SW 1271 (cell line): ENCODE measurements around the gene FAM107A.

Experiments used
- DNase-seq, 2 experiments: peaks; one replicate each; lab custom pipeline; 2025; lab: John Stamatoyannopoulos, UW

Gene FAM107A

GRCh38 chr3:58518291-58518789 lies 58.9 kb downstream of the FAM107A start:
- DNase-seq: no peak

- no peak for DNase-seq
Observed at GRCh38 chr3:58514405-58514804, 62.8 kb downstream of the FAM107A start.
